Measurements from ENCODE around the gene CDH26. TPM values are rescaled to one million over a fixed set of nuclear protein-coding genes. Genes with fewer than 3 reads are reported as not detected.

Gene CDH26
- total and polyA plus RNA-seq, 2 of the 13 experiments (the other 11 are each of a cell fraction or from before 2014, with no cell fraction given), result 0.40 to 1.1 TPM

GRCh38 chr20:59938696-59939051 is 19.5 kb upstream of the CDH26 start:
- WGBS (ENCODE audit: low lambda C conversion rate), result 87% methylated on average over 7 of the region's 7 CpGs
- Histone ChIP-seq H4K20me1 (ENCODE audit: insufficient read depth, low read length) (no peaks in the 10 kb centered on the region), H3K4me1 (ENCODE audit: insufficient read depth, low read length) (peaks cover 29% of the 10 kb centered on the region), H3K4me3 (replicated peaks in 1 of 3; ENCODE audit: insufficient read depth in 1 of 3, low read depth in 2 of 3, low read length in 3 of 3) (peak overlapping the region in 1 of 3 experiments; percentile 91; a peak in 1 of 6 replicates), H3K79me2 (ENCODE audit: insufficient read depth, low read length) (peaks cover 11% of the 10 kb centered on the region), H3K27ac (ENCODE audit: extremely low read length, insufficient read depth, low read length) (no peak overlapping the region), H3K9ac (ENCODE audit: insufficient read depth, low read depth, low read length) (no peak overlapping the region), H3K27me3 (ENCODE audit: control insufficient read depth in 1 of 2, insufficient read depth in 2 of 2, low read length in 2 of 2) (no peaks in the 10 kb centered on the region; a peak in 1 of 5 replicates), H3K4me2 (ENCODE audit: low read depth, low read length) (peak overlapping the region; percentile 84; the same call in 1 of the 2 replicates), H2AFZ (ENCODE audit: low read length) (no peak overlapping the region), H3K36me3 (replicated peaks in 1 of 2; ENCODE audit: control insufficient read depth in 1 of 2, insufficient read depth in 2 of 2, low read length in 2 of 2) (peaks cover 0 to 1% of the 10 kb centered on the region in 2 experiments; a peak in 3 of 5 replicates), H3K9me3 (ENCODE audit: low read length) (no peaks in the 10 kb centered on the region)
- no TSS peak for BruUV-seq (replicated peaks)
- POLR2A ChIA-PET, result no interaction called here
- CTCF ChIA-PET (ENCODE audit: low intra/inter-chr PET ratio, low total read pairs), result no interaction called here
- DNase-seq (ENCODE audit: low spot score) (no peak), FAIRE-seq (no peak), ATAC-seq (no peak)
- intact Hi-C loops (cut with micrococcal nuclease; ENCODE audit: unreplicated experiment), result no loop called here
- in situ Hi-C loops (cut with HindIII; ENCODE audit: extremely low pct_ligation_motif_present, low pct_unique_long_range_greater_than_20kb), result no loop called here
- TF ChIP-seq GRHL1 (CRISPR knock-in tag; conservative IDR thresholded peaks at IDR 0.05) (no peak), ZNF24 (IDR thresholded peaks at IDR 0.05) (no peak), ZNF552 (CRISPR knock-in tag; IDR thresholded peaks at IDR 0.05; ENCODE audit: borderline replicate concordance) (no peak), ZNF782 (CRISPR knock-in tag; IDR thresholded peaks at IDR 0.05; ENCODE audit: borderline replicate concordance) (no peak), IRF2 (CRISPR knock-in tag; IDR thresholded peaks at IDR 0.05) (no peak), TBP (CRISPR knock-in tag; IDR thresholded peaks at IDR 0.05) (no peak), BHLHE40 (IDR thresholded peaks at IDR 0.05; ENCODE audit: low read length) (no peak), HNF1A (IDR thresholded peaks at IDR 0.05; ENCODE audit: low read depth) (no peak), HNF1A (CRISPR knock-in tag; IDR thresholded peaks at IDR 0.05; ENCODE audit: borderline replicate concordance) (no peak), YY1 (IDR thresholded peaks at IDR 0.05; ENCODE audit: insufficient read depth, insufficient replicate concordance, low read depth, low read length) (no peak), AHDC1 (CRISPR knock-in tag; IDR thresholded peaks at IDR 0.05; ENCODE audit: borderline replicate concordance) (no peak), ZNF34 (CRISPR knock-in tag; IDR thresholded peaks at IDR 0.05; ENCODE audit: borderline replicate concordance) (no peak)

Measured in HepG2 (cell line).